ENCODE results near the gene JAGN1.
A peak's percentile ranks its signal among the peaks of the same experiment; 100 is the strongest.

Gene JAGN1

GRCh38 chr3:9890249-9891071 is at the start of gene JAGN1:
Gene JAGN1, plus strand, starts transcription at chr3:9890610. Its CDS starts 113 bp downstream, at chr3:9890723.
- H3K27me3 ChIP-seq (ENCODE audit: low read length), result no peaks in the 10 kb centered on the region
- H3K36me3 ChIP-seq (ENCODE audit: low read length), result peaks cover 3% of the 10 kb centered on the region; the same call in 1 of the 2 replicates
- 0 out of 2 replicates have a peak, but pooled peaks cover 12% of the 10 kb centered on the region for H3F3A ChIP-seq (ENCODE audit: insufficient read depth)
- peaks cover 22% of the 10 kb centered on the region for H3K79me2 ChIP-seq (ENCODE audit: insufficient read depth, low read length)
- no peak for TF ChIP-seq EZH2phosphoT487 (conservative IDR thresholded peaks at IDR 0.05; ENCODE audit: low read length)
- TF ChIP-seq CTCF (IDR thresholded peaks at IDR 0.05; ENCODE audit: insufficient read depth, low read length, poor library complexity, severe bottlenecking), result no peak
- H2AFZ ChIP-seq (ENCODE audit: low read depth, low read length, severe bottlenecking), result peak within 1 kb of the TSS; percentile 90
- no peaks in the 10 kb centered on the region for H3K9me3 ChIP-seq (ENCODE audit: insufficient read depth, low read length)
- H3K9ac ChIP-seq (ENCODE audit: low read length), result peak within 1 kb of the TSS; percentile 94
- peak within 1 kb of the TSS; percentile 94 for H3K4me3 ChIP-seq (ENCODE audit: insufficient read depth, low read length, poor library complexity, severe bottlenecking)
- no peaks in the 10 kb centered on the region for H3K9me2 ChIP-seq (replicated peaks; ENCODE audit: insufficient read depth, low read length)
- H4K20me1 ChIP-seq (ENCODE audit: low read depth, low read length), result peaks cover 5% of the 10 kb centered on the region
- H3K27ac ChIP-seq (ENCODE audit: low read depth, low read length), result peak within 1 kb of the TSS; percentile 74
- H3K4me2 ChIP-seq (ENCODE audit: low read depth, low read length, poor library complexity, severe bottlenecking), result peak within 1 kb of the TSS; percentile 89

GRCh38 chr3:9841015-9841414 is 49.4 kb upstream of the JAGN1 start:
- Histone ChIP-seq H3K79me2 (ENCODE audit: insufficient read depth, low read length) (no peaks in the 10 kb centered on the region), H3K27ac (ENCODE audit: low read depth, low read length) (no peak overlapping the region), H3K9ac (ENCODE audit: low read length) (no peak overlapping the region), H3K27me3 (ENCODE audit: low read length) (no peaks in the 10 kb centered on the region), H3K4me3 (ENCODE audit: insufficient read depth, low read length, poor library complexity, severe bottlenecking) (no peak overlapping the region), H4K20me1 (ENCODE audit: low read depth, low read length) (no peaks in the 10 kb centered on the region), H3K9me2 (replicated peaks; ENCODE audit: insufficient read depth, low read length) (no peaks in the 10 kb centered on the region), H3K36me3 (ENCODE audit: low read length) (no peaks in the 10 kb centered on the region), H2AFZ (ENCODE audit: low read depth, low read length, severe bottlenecking) (no peak overlapping the region), H3K9me3 (ENCODE audit: insufficient read depth, low read length) (no peaks in the 10 kb centered on the region), H3K4me2 (ENCODE audit: low read depth, low read length, poor library complexity, severe bottlenecking) (no peak overlapping the region), H3F3A (ENCODE audit: insufficient read depth) (no peaks in the 10 kb centered on the region)
- TF ChIP-seq CTCF (IDR thresholded peaks at IDR 0.05; ENCODE audit: insufficient read depth, low read length, poor library complexity, severe bottlenecking), result no peak
- no peak for TF ChIP-seq EZH2phosphoT487 (conservative IDR thresholded peaks at IDR 0.05; ENCODE audit: low read length)

- H3K4me3 ChIP-seq (ENCODE audit: insufficient read depth, low read length, poor library complexity, severe bottlenecking), result peak within 1 kb of the TSS; percentile 65
- H3K27me3 ChIP-seq (ENCODE audit: low read length), result no peaks in the 10 kb centered on the region
- peak within 1 kb of the TSS; percentile 4; the same call in 1 of the 2 replicates for H3K27ac ChIP-seq (ENCODE audit: low read depth, low read length)
- H3K9me2 ChIP-seq (replicated peaks; ENCODE audit: insufficient read depth, low read length), result no peaks in the 10 kb centered on the region
- peak within 1 kb of the TSS; percentile 97 for H2AFZ ChIP-seq (ENCODE audit: low read depth, low read length, severe bottlenecking)
- no peaks in the 10 kb centered on the region for H3K79me2 ChIP-seq (ENCODE audit: insufficient read depth, low read length)
- no peaks in the 10 kb centered on the region for H3F3A ChIP-seq (ENCODE audit: insufficient read depth)
- H3K9me3 ChIP-seq (ENCODE audit: insufficient read depth, low read length), result no peaks in the 10 kb centered on the region
- H4K20me1 ChIP-seq (ENCODE audit: low read depth, low read length), result no peaks in the 10 kb centered on the region
- H3K9ac ChIP-seq (ENCODE audit: low read length), result peak within 1 kb of the TSS; percentile 77
- H3K36me3 ChIP-seq (ENCODE audit: low read length), result no peaks in the 10 kb centered on the region
- no peak for TF ChIP-seq EZH2phosphoT487 (conservative IDR thresholded peaks at IDR 0.05; ENCODE audit: low read length)
- TF ChIP-seq CTCF (IDR thresholded peaks at IDR 0.05; ENCODE audit: insufficient read depth, low read length, poor library complexity, severe bottlenecking), result no peak
- H3K4me2 ChIP-seq (ENCODE audit: low read depth, low read length, poor library complexity, severe bottlenecking), result peak within 1 kb of the TSS; percentile 76
Observed at GRCh38 chr3:9843715-9844438, 46.5 kb upstream of the JAGN1 start, which contains the start of gene RPUSD3. Gene RPUSD3, minus strand, starts transcription at chr3:9844008. Its CDS starts 18 bp downstream, at chr3:9843990.
